HK-2 (cell line): ENCODE measurements around the gene HAGH.
"Not testable (repeated sequence)": the region's sequence is repeated elsewhere in the genome, so short reads cannot be mapped to it uniquely, and the experiment has no call there.

Experiments
- DNase-seq: peaks from one replicate; pipeline ENCODE4 v3.0.0-alpha.2; 2018; ENCODE audit not compliant: unreplicated experiment

The HAGH gene

GRCh38 chr16:1826691-1827573, at the start of gene HAGH, which contains the start of gene FAHD1:
Gene HAGH, minus strand, starts transcription at chr16:1826825. Its CDS starts 38 bp downstream, at chr16:1826787.
Gene FAHD1, plus strand, starts transcription at chr16:1827206. Its CDS starts 33 bp downstream, at chr16:1827239.
- peak; percentile 90 for DNase-seq

DNA sequence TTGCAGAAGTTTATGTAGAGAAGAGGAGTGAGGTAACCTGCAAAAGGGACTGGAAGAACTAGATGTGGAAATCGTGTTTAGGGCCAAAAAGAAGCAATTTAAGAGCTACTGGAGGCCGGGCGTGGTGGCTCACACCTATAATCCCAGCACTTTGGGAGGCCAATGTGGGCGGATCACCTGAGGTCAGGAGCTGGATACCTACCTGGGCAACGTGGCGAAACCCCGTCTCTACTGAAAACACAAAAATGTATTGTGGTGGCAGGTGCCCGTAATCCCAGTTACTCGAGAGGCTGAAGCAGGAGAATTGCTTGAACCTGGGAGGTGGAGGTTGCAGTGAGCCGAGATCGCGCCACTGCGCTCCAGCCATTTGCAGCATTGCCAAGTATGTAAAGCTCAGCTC, 49.4 kb upstream of the HAGH start:
- DNase-seq, result not testable (repeated sequence)

GRCh38 chr16:1874854-1875253, 48.2 kb upstream of the HAGH start:
- no peak for DNase-seq

- peak; percentile 72 for DNase-seq
Observed at GRCh38 chr16:1871974-1872635, 45.5 kb upstream of the HAGH start, which contains the start of gene MEIOB. Gene MEIOB, minus strand, starts transcription at chr16:1872164. Its CDS starts 3,989 bp downstream, at chr16:1868175.

GRCh38 chr16:1870365-1871082, 43.9 kb upstream of the HAGH start:
- peak; percentile 8 for DNase-seq

- no peak for DNase-seq
Observed at GRCh38 chr16:1865902-1866690, 39.5 kb upstream of the HAGH start.

DNA sequence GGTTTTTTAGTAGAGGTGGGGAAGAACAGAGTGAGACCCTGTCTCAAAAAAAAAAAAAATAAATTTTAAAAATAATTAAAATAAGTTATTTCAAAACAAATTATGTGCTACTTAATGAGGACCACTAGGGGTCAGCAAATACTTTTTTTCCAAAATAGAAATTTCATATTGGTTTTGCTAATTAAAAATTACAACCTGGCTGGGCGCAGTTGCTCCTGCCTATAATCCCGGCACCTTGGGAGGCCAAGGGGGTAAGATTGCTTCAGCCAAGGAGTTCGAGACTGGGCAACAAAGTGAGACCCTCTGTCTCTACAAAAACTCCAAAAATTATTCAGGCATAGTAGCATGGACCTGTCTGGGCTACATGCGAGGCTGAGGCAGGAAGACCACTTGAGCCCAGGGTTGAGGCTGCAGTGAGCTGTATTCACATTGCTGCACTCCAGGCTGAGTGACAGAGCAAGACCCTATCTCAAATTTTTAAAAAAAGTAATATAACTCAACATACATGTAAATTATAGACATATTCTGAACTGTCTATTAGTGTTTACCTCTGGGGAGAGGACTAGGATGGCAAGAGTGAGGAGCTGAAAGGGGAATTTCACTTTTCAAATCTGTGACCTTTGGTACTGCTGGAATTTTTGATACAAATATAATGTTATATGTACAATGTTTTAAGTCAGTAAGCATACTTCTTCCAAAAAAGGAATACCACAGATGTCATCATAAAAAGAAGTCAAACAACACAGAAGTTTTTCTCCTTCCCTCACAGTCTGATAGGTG, 37.2 kb upstream of the HAGH start:
- DNase-seq, result no peak

DNA sequence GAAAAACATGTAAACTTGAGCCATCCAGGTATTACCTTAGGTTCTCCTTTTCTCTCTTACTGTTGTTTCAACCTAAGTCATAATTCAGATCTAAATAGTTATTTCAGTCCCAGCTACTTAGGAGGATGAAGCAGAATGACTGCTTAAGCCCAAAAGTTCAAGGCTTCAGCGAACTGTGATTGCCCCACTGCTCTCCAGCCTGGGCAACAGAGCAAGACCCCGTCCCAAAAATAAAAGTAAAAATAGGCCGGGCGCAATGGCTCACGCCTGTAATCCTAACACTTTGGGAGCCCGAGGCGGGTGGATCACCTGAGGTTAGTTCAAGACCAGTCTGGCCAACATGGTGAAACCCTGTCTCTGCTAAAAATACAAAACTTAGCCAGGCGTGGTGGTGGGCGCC, 35.8 kb upstream of the HAGH start:
- DNase-seq, result no peak

DNA sequence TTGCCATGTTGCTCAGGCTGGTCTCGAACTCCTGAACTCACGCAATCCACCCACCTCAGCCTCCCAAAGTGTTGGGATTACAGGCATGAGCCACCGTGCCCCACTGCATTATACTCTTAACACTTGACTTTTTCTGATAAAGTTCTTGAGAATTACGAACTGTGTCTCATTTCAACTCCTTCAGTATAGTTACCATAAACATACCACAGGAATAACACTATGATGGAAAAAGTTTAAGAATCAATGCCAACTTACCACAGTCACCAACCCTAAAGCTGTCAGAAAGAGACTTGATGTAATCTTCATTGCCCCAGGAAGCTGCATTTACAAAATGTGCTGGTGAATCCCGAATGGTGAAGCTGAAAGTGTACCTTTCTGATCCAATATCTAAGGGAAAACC, 35.1 kb upstream of the HAGH start:
- no peak for DNase-seq

DNA sequence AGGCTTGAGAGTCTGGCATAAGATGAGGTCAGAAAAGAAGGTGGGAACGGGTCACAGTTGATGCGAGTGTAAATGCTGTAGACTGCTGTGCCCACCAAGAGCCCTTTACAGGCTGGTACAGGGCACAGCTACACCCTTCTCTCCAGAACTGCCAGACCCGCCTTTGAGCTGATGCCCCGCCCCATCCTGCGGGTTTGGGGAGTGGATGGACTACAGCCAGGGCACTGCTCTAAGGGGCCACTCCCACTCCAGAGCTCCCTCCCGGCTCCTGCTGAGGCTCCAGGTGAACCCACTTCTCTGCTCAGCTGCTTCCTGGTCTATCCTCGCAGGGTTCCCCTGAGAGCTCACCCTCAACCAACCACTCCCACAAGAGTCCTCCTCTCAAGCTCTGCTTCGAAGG, 33.0 kb upstream of the HAGH start:
- DNase-seq, result no peak

DNA sequence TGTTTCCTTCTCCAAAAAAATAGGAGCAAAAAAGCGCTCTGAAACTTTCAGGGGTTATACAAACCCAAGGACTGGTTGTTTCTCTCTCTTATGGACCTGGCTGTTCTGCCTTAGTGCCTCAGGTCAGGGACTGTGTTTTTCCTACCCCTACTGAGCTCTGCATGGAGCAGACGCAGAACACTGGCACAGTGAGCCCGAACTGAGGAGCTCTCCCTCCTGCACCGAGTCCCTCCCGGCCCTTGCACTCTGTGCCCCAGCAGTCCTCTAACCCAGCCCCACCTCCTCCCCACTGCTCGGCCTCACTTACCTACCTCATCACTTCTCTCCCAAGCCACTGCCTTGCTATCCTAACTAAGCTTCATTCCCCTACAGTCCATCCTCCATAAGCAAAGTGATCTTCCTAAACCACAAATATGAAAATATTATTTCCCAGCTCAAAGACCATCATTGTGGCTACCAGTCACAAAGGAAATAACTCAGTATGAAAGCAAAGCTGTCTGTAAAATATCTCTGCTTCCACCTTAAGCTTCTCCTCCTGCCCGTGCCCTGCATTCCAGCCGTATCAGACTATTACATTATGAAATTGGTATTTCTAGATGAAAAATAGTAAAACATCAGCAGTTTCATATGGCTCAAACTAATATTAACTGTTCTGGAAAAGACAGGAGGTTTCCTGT, 31.7 kb upstream of the HAGH start:
- no peak for DNase-seq

- DNase-seq, result no peak
Observed at GRCh38 chr16:1857433-1858097, 30.9 kb upstream of the HAGH start.

- no peak for DNase-seq
Observed at GRCh38 chr16:1851793-1852192, 25.2 kb upstream of the HAGH start.

DNA sequence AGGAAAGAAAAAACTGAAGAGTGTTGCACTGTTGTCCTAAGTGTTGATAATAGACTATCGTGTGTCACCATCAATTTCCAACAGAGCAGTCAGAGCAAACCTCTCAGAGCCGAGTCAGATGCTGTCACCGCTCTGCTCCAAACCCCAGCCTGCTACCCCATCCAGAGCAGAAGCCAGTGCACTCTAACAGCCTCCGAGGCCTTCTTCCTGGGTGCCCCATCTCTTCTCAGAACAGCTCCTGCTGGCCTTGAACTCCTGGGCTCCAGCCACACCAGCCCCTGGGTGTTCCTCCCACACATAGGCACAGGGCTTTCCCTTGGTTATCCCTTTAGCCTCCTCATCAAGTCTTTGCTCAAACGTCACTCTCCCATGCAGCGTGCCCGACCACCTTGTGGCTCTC, 24.4 kb upstream of the HAGH start:
- no peak for DNase-seq

GRCh38 chr16:1846416-1846815, 19.8 kb upstream of the HAGH start:
- DNase-seq, result no peak

DNA sequence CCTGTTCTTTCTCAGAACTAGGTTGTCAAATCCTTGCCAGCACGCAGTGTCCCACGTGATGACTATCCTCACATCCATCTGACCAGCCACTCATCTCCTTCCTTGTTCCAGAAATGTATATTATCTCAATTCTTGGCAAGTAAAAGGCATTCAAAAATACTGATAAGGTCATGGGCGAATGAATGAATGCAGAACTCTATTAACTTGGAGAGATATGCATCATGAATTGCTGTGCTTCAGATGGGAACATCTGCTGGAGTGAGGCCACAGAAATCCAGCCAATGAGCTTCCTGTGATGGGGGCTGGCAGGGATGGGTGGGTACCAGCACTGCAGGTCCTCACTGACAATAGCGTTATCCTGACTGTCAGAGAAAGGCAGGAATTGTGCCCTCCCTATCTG, 19.4 kb upstream of the HAGH start:
- DNase-seq, result no peak

GRCh38 chr16:1839554-1839953, 12.9 kb upstream of the HAGH start:
- no peak for DNase-seq

- DNase-seq, result no peak
Observed at GRCh38 chr16:1834096-1834495, 7.5 kb upstream of the HAGH start.

- DNase-seq, result no peak
Observed at GRCh38 chr16:1832838-1833454, 6.3 kb upstream of the HAGH start.
